HG02852 (cell line): ENCODE data around the gene C1orf94.

Experiments
- ATAC-seq: cut with Tn5 transposase; IDR thresholded peaks from one replicate; pipeline ENCODE4 v1.9.1; 2021; ENCODE audit warnings: mild to moderate bottlenecking, moderate library complexity; ENCODE audit not compliant: unreplicated experiment

Gene C1orf94

GRCh38 chr1:34237151-34237815 lies 60.6 kb downstream of the C1orf94 start:
- no peak for ATAC-seq

- no peak for ATAC-seq
Observed at GRCh38 chr1:34245967-34246366, 69.3 kb downstream of the C1orf94 start.

GRCh38 chr1:34250342-34250741 lies 73.6 kb downstream of the C1orf94 start:
- no peak for ATAC-seq

- no peak for ATAC-seq
Observed at GRCh38 chr1:34262023-34262853, 85.5 kb downstream of the C1orf94 start.

- ATAC-seq = no peak
Observed at GRCh38 chr1:34262921-34263320, 86.2 kb downstream of the C1orf94 start.

GRCh38 chr1:34263406-34263805 lies 86.7 kb downstream of the C1orf94 start:
- no peak for ATAC-seq

GRCh38 chr1:34265396-34265795 lies 88.7 kb downstream of the C1orf94 start:
- ATAC-seq = no peak

- ATAC-seq = no peak
Observed at GRCh38 chr1:34266127-34266951, 89.6 kb downstream of the C1orf94 start.

GRCh38 chr1:34267326-34267725 lies 90.6 kb downstream of the C1orf94 start:
- no peak for ATAC-seq

- ATAC-seq = no peak
Observed at GRCh38 chr1:34268311-34268954, 91.7 kb downstream of the C1orf94 start.
